ENCODE measurements around the gene TDG. TPM values are rescaled to one million over a fixed set of nuclear protein-coding genes. Genes with fewer than 3 reads are reported as not detected.

Gene TDG
- total RNA-seq, 1 experiment from 2014 or later: 70.3 TPM

DNA sequence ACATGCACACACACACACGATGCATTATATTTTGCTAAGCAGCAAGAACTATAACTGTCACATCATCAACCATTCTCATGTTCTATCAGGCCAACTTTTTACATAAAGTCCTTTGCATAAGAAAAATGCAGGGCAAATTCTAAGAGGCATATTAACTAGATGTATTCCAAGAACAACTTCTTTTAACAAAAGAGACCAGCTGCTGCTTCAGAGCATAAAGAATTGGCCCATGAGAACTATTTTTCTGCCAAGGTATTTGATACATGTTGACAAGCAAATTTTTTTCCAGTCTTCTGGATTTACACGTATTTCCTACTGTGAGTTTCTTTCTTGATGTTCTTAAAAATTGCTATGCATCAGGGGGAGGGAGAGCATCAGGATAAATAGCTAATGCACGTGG lies 57.1 kb downstream of the TDG start:
- no CpG with 5 or more reads among the region's 3 CpGs for WGBS (ENCODE audit: extremely low coverage, insufficient read length, low lambda C conversion rate)
- Histone ChIP-seq H3K18ac (ENCODE audit: insufficient read length, low read depth, low read length) (no peak overlapping the region), H3K9ac (ENCODE audit: extremely low read depth, insufficient read length, low read length) (no peak overlapping the region), H3K23me2 (ENCODE audit: insufficient read length, low read depth, low read length, poor library complexity, severe bottlenecking) (no peaks in the 10 kb centered on the region), H3K27ac (ENCODE audit: insufficient read length, low read depth, low read length) (no peak overlapping the region), H3K4ac (ENCODE audit: low read depth, low read length) (no peak overlapping the region), H4K5ac (ENCODE audit: insufficient read length, low read depth, low read length) (no peak overlapping the region), H2BK20ac (ENCODE audit: low read depth, low read length, poor library complexity, severe bottlenecking) (no peak overlapping the region), H2BK120ac (ENCODE audit: low read depth, low read length, poor library complexity, severe bottlenecking) (no peak overlapping the region), H4K8ac (replicated peaks; ENCODE audit: insufficient read length, low read depth, low read length) (no peak overlapping the region), H3K23ac (ENCODE audit: insufficient read length, low read depth, low read length) (no peak overlapping the region), H3K79me1 (ENCODE audit: insufficient read depth, low read depth, low read length, poor library complexity, severe bottlenecking) (no peaks in the 10 kb centered on the region), H4K91ac (ENCODE audit: insufficient read length, low read depth, low read length) (no peak overlapping the region), H3K79me2 (ENCODE audit: insufficient read depth, low read length) (no peaks in the 10 kb centered on the region), H2AK5ac (ENCODE audit: insufficient read length, low read length) (no peak overlapping the region), H2BK15ac (ENCODE audit: low read depth, low read length) (no peak overlapping the region), H3T11ph (ENCODE audit: low read length) (no peak overlapping the region), H3K56ac (ENCODE audit: insufficient read length, low read depth, low read length) (no peak overlapping the region), H3K4me2 (ENCODE audit: insufficient read depth, insufficient read length, low read length) (no peak overlapping the region), H3K4me1 (ENCODE audit: insufficient read depth, low read length) (no peaks in the 10 kb centered on the region), H2BK12ac (ENCODE audit: insufficient read length, low read depth, low read length) (no peak overlapping the region), H2AFZ (ENCODE audit: low read length) (no peak overlapping the region), H4K20me1 (ENCODE audit: control insufficient read depth, insufficient read depth, insufficient read length) (no peaks in the 10 kb centered on the region), H3K9me3 (ENCODE audit: control insufficient read depth, low read depth, low read length) (no peaks in the 10 kb centered on the region), H3K27me3 (ENCODE audit: insufficient read depth, low read length) (no peaks in the 10 kb centered on the region), H2BK5ac (ENCODE audit: insufficient read length, low read length) (no peak overlapping the region), H3K14ac (ENCODE audit: insufficient read depth, low read length) (no peak overlapping the region)
- H3K27ac Mint-ChIP-seq: no peak overlapping the region
- H3K4me3 Mint-ChIP-seq: no peak overlapping the region
- peaks cover 11 to 18% of the 10 kb centered on the region in 2 experiments for H3K9me3 Mint-ChIP-seq
- TF ChIP-seq, protein P1, sequence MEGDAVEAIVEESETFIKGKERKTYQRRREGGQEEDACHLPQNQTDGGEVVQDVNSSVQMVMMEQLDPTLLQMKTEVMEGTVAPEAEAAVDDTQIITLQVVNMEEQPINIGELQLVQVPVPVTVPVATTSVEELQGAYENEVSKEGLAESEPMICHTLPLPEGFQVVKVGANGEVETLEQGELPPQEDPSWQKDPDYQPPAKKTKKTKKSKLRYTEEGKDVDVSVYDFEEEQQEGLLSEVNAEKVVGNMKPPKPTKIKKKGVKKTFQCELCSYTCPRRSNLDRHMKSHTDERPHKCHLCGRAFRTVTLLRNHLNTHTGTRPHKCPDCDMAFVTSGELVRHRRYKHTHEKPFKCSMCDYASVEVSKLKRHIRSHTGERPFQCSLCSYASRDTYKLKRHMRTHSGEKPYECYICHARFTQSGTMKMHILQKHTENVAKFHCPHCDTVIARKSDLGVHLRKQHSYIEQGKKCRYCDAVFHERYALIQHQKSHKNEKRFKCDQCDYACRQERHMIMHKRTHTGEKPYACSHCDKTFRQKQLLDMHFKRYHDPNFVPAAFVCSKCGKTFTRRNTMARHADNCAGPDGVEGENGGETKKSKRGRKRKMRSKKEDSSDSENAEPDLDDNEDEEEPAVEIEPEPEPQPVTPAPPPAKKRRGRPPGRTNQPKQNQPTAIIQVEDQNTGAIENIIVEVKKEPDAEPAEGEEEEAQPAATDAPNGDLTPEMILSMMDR (conservative IDR thresholded peaks at IDR 0.05): no peak
- DNase-seq: no peak
- peaks cover 2 to 8% (median 5%) of the 10 kb centered on the region in 3 experiments; a peak in 3 of 7 replicates for H3K36me3 Mint-ChIP-seq (ENCODE audit: insufficient read depth in 1 of 3, low read depth in 3 of 3)
- no peaks in the 10 kb centered on the region for H3K4me1 Mint-ChIP-seq
- H3K27me3 Mint-ChIP-seq (ENCODE audit: low read depth): peaks cover 8% of the 10 kb centered on the region

Data from H9 (cell line).